NK-92 (cell line): ENCODE measurements around the gene ADCY4.

Source experiments
- DNase-seq: peaks from one replicate; lab custom pipeline; 2025; ENCODE audit not compliant: unreplicated experiment; lab: John Stamatoyannopoulos, UW

The ADCY4 gene

DNA sequence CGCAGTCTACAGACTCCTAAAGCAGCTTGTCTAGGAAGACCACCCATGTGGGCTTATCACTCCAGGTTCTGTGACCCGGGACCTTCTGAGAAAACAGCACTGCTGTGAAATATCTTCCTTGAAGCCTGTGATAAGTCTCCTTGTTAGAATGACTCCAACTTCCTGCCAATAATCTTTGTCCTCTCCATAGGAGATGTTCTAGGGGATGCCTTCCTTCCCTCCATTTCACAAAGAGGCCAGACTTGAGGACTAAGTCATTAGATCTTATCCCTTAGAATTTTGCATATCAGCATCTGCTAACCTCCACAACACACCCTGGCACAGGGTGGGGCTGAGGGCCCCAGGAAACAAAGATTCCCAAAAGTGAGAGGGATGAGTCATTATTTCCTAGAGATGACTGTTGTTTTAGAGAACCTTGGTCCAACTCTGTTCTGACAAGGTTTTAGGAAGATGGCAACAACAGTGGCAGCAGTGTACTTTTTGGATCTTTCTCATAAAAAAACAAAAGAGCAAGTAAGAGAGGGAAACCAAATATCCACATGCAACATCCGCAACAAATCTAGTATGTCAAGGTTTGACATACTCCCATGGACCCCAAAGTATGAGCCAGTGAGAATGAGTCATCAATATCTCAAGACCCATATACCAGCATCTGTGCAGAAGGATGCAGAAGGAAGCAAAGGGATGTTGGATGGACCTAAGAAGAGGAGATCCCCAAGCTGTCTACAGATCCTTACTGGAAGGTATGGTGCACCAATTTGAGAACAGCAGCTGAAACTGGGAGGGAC lies 17.5 kb downstream of the ADCY4 start:
- no peak for DNase-seq

- no peak for DNase-seq
Observed at GRCh38 chr14:24316597-24316950, 18.3 kb downstream of the ADCY4 start.

DNA sequence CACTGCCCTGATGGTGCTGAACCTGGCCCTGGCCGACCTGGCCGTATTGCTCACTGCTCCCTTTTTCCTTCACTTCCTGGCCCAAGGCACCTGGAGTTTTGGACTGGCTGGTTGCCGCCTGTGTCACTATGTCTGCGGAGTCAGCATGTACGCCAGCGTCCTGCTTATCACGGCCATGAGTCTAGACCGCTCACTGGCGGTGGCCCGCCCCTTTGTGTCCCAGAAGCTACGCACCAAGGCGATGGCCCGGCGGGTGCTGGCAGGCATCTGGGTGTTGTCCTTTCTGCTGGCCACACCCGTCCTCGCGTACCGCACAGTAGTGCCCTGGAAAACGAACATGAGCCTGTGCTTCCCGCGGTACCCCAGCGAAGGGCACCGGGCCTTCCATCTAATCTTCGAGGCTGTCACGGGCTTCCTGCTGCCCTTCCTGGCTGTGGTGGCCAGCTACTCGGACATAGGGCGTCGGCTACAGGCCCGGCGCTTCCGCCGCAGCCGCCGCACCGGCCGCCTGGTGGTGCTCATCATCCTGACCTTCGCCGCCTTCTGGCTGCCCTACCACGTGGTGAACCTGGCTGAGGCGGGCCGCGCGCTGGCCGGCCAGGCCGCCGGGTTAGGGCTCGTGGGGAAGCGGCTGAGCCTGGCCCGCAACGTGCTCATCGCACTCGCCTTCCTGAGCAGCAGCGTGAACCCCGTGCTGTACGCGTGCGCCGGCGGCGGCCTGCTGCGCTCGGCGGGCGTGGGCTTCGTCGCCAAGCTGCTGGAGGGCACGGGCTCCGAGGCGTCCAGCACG lies 18.9 kb downstream of the ADCY4 start:
- no peak for DNase-seq

GRCh38 chr14:24315243-24315806 lies 19.5 kb downstream of the ADCY4 start:
- no peak for DNase-seq

DNA sequence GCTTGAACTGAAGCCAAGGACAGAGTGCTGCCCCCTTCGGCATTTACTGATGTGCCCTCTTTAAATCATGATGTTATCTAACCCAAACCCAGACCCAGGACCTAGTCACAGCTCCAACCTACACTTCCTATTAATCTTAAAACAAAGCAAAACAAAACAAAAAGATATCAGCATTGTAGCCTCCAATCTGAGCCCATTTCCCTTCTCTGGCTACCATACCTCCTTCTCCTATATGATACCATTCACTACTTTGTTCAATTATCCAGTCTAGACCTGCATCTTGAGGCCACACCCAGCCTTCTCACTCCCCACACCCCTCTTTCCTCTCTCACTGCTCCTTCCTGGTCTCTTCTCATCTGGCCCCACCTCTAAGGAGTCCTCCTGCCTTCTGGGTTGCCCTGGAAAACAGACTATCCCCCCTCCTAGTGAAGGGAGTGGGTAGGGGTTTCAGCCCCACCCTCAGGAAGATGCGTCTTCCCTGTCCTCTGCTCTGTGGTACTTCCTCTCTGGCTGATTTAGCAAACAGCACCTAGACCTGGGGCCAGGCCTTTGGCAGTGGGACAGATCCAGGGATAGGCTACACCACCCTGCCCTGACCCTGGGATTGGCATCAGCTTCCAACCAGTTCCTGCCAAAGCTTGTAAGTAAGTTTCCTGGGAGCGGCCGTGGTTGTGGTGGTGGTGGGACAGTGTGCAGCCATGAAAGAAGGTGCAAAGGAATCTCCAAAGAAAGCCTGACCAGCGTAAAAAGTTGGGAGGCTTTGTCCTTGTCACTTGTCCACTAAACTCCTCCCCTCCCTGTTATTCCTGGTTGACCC lies 20.3 kb downstream of the ADCY4 start:
- no peak for DNase-seq

- DNase-seq = no peak
Observed at GRCh38 chr14:24313913-24314312, 21.0 kb downstream of the ADCY4 start.

- DNase-seq = no peak
Observed at GRCh38 chr14:24312736-24313507, 21.9 kb downstream of the ADCY4 start.

DNA sequence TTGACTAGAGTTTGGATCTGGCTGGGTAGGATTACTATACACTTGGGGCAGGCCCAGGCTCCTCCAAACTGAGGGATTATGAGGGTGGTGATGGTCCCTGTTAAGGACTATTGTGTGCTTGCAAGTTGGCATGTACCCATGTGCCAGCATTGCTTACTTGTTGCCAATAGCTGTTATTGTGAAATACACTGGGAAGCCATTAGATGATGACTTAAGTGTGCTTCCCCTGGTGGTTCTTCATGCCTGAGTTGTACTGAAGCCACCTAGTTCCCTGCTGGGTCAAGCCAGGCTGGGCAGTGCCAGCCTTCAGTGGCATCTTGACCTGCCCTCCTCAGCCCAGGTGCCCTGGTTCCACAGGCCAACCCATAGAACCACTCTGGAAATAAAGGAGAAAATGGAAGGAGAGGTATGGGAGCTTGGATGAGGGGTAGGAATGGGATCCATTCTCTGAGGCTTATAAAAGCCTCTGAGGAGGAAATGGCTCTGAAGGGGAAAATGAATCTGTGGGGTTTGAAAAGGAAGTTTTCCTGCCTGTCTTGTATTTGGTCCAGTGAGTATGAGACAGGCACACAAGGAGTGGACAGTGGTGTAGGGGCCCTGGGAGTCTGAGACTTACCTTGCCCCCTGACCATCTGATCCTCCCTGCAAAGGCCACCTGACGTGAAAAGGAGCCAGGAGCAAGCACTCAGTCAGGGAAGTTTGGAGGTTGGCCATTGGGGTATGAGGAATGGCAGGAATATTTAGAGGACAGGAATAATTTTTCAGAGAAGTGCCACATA lies 22.8 kb downstream of the ADCY4 start:
- no peak for DNase-seq

GRCh38 chr14:24310646-24311604 lies 23.9 kb downstream of the ADCY4 start, which contains the start of gene LTB4R:
TSS of gene LTB4R (plus strand) at chr14:24311502. CDS start at chr14:24315652, 4,150 bp downstream.
- no peak for DNase-seq

GRCh38 chr14:24310265-24310645 lies 24.6 kb downstream of the ADCY4 start:
- no peak for DNase-seq

GRCh38 chr14:24309538-24310264 lies 25.2 kb downstream of the ADCY4 start, which contains the start of gene LTB4R2:
TSS of gene LTB4R2 (plus strand) at chr14:24310140. CDS start at chr14:24310665, 525 bp downstream.
- DNase-seq = no peak

- DNase-seq = no peak
Observed at GRCh38 chr14:24308342-24309124, 26.3 kb downstream of the ADCY4 start.

DNA sequence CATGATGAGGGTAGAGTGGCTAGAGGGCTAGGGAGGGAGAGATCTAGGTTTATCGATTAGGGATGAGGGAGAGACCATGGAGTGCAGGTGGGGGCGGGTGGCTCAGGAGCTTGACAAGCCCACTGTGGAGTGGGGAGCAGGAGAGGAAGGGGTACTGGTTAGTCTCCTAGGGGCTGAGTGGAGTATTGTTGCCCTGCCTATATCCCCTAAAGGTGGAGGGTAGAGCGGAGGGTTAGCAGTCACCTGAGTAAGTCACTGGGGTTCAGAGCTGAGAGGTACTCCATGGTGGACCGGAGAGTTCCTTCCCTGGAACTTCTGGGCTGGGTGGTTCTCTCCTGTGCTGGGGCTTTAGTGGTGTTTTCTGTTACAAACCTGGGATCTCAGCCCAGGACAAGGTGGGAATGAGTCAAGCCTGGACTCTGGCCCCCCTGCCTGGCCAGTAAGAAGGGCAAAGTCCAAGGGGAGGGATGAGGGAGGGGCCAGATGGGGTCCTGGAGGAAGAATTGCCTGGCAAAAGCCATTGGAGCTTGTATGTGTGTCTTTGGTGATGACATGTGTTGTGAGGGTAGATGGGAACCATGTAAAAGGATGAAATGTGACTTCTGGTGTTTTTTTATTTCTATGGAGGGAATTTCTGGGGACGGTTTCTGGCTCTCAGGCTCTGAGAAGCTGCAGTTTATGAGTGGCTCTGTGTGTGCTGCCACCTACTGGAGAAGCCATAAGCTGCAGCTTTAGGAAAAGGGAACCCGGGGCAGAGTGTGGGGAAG lies 27.1 kb downstream of the ADCY4 start, which contains the start of gene CIDEB:
Gene CIDEB (minus strand): TSS at position 403 of the 767 bp plus-strand sequence. CDS start 119 bp downstream, at position 284.
- DNase-seq = no peak

DNA sequence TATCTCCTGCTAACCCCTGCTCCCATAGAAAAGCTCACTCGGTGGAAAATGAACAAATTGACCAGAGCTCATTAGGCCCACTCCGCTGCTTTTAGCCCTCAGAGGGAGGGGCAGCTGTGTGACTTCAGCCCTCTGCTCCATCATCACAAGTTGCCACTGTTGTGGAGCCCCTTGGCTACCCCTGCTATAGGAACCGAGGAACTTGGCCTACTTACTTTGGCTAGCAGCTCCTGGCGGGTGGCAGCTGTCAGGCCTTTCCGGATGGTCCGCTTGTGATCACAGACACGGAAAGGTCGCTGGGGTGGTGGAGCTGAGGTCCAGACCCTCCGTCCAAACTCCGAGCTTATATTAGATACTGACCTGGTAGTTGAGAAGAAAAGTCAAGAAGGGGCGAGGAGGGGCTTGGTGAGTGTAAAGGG lies 27.7 kb downstream of the ADCY4 start:
- no peak for DNase-seq

DNA sequence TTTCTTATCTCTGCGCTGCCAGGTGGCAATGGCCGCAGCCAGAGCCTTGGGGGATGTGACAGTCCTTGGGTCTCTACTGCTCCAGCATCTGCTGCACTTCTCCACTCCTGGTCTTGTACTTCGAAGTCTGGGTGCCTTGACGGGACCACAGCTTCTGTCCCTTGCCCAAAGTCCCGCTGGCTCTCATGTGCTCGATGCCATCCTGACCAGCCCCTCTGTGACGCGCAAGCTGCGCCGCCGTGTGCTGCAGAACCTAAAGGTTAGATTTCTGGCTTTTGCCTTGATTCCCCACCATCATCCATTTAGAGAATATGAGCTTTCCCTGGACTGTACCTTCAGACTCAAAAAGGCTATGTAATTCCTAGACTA lies 30.9 kb downstream of the ADCY4 start:
- DNase-seq = no peak

- no peak for DNase-seq
Observed at GRCh38 chr14:24300326-24300980, 34.4 kb downstream of the ADCY4 start.
